Measurements from ENCODE around the gene CMIP.

CMIP gene

GRCh38 chr16:81710596-81710995, 266.0 kb downstream of the CMIP start:
- DNase-seq, result no peak

GRCh38 chr16:81711657-81712319, 267.2 kb downstream of the CMIP start:
- DNase-seq, result no peak

GRCh38 chr16:81712681-81713080, 268.1 kb downstream of the CMIP start:
- DNase-seq, result no peak

GRCh38 chr16:81713295-81713772, 268.7 kb downstream of the CMIP start:
- no peak for DNase-seq

GRCh38 chr16:81713796-81714195, 269.2 kb downstream of the CMIP start:
- no peak for DNase-seq

GRCh38 chr16:81714583-81714982, 270.0 kb downstream of the CMIP start:
- DNase-seq, result no peak

GRCh38 chr16:81715358-81716196, 271.0 kb downstream of the CMIP start:
- no peak for DNase-seq

GRCh38 chr16:81716478-81717225, 272.0 kb downstream of the CMIP start:
- DNase-seq, result no peak

GRCh38 chr16:81717662-81718189, 273.1 kb downstream of the CMIP start:
- DNase-seq, result no peak

GRCh38 chr16:81718637-81719036, 274.0 kb downstream of the CMIP start:
- no peak for DNase-seq

GRCh38 chr16:81719993-81720392, 275.4 kb downstream of the CMIP start:
- no peak for DNase-seq

GRCh38 chr16:81720973-81721906, 276.6 kb downstream of the CMIP start:
- DNase-seq, result no peak

- peak; percentile 85 to 91 for DNase-seq
These were observed 278.6 kb downstream of the CMIP start for GRCh38 chr16:81723098-81723723.

- no peak for DNase-seq
These were observed 283.8 kb downstream of the CMIP start for GRCh38 chr16:81728435-81728834.

- DNase-seq, result peak in 1 of 2 experiments; percentile 43
These were observed 284.8 kb downstream of the CMIP start for GRCh38 chr16:81729451-81729850.

- DNase-seq, result peak; percentile 99 to 100
These were observed 285.8 kb downstream of the CMIP start for GRCh38 chr16:81730090-81731051.

- DNase-seq, result no peak
These were observed 287.0 kb downstream of the CMIP start for GRCh38 chr16:81731649-81732048.

GRCh38 chr16:81732699-81733098, 288.1 kb downstream of the CMIP start:
- no peak for DNase-seq

- DNase-seq, result no peak
These were observed 288.7 kb downstream of the CMIP start for GRCh38 chr16:81733295-81733694.

Measured in SHP77 (cell line).